Tibial nerve (tissue), 4 donors: ENCODE results near the gene ATP4A. TPM values are rescaled to one million over a fixed set of nuclear protein-coding genes. Genes with fewer than 3 reads are reported as not detected.

Experiments
- DNase-seq, 2 donors: peaks; one replicate each; pipeline ENCODE4 v3.0.0-alpha.2; 2019; ENCODE audit warnings: low spot score in 2 of 2
- H3K27ac ChIP-seq, 4 donors: fragments of 200-600 bp; sonication (generic) in 3 of 4; one replicate each; pipeline ENCODE4 v1.5.1; 2017 to 2019; ENCODE audit warnings: mild to moderate bottlenecking in 1 of 4
- H3K27me3 ChIP-seq, 2 donors: fragments of 200-600 bp; sonication (generic) in 1 of 2; one replicate each; pipeline versions ENCODE4 v1.5.1 to v1.6.0; 2017 to 2019
- H3K36me3 ChIP-seq, 3 donors: fragments of 200-600 bp; sonication (generic); one replicate each; pipeline ENCODE4 v1.5.1; 2018 to 2019
- H3K4me1 ChIP-seq, 4 donors: fragments of 200-600 bp; sonication (generic) in 3 of 4; one replicate each; pipeline ENCODE4 v1.5.1; 2017 to 2019
- H3K4me3 ChIP-seq, 4 donors: fragments of 200-600 bp; sonication (generic) in 3 of 4; one replicate each; pipeline ENCODE4 v1.5.1; 2017 to 2019; ENCODE audit warnings: mild to moderate bottlenecking in 1 of 4, moderate library complexity in 1 of 4
- H3K9me3 ChIP-seq, 4 donors: fragments of 200-600 bp; sonication (generic) in 3 of 4; one replicate each; pipeline ENCODE4 v1.5.1; 2017 to 2019
- EP300 ChIP-seq, 2 donors: sonication (generic); formaldehyde crosslinking; IDR thresholded peaks; one replicate each; pipeline ENCODE4 v1.6.1; 2017; ENCODE audit warnings: antibody characterized with exemption in 2 of 2, mild to moderate bottlenecking in 1 of 2
- POLR2A ChIP-seq, 2 donors: fragments of 450-650 bp; IDR thresholded peaks; one replicate each; pipeline ENCODE4 v1.6.1; 2017; ENCODE audit warnings: antibody characterized with exemption in 2 of 2, mild to moderate bottlenecking in 2 of 2, moderate library complexity in 2 of 2
- WGBS, 2 donors: methylation state at CpG; one replicate each; pipeline ENCODE4 v1.1.5; 2018; 5-methylcytosine and 5-hydroxymethylcytosine counted together
- total RNA-seq, 4 donors: library from RNA; depleted of rRNA; stranded (reverse); fragments of >200 nt; gene quantifications; one replicate each; pipeline ENCODE4 v1.1.0, GENCODE V29; 2016
- TF ChIP-seq, protein P1 (sequence below), 5 experiments: fragments of 200-600 bp in 3 of 5; fragments of 450-650 bp in 2 of 5; sonication (generic) in 3 of 5; IDR thresholded peaks; one replicate each; pipeline ENCODE4 v1.5.1; 2016 to 2019; ENCODE audit warnings: antibody characterized with exemption in 5 of 5, mild to moderate bottlenecking in 3 of 5, moderate library complexity in 2 of 5

ATP4A gene
- total RNA-seq, 4 donors from 2014 or later, result 0.63 TPM; not detected in 3

DNA sequence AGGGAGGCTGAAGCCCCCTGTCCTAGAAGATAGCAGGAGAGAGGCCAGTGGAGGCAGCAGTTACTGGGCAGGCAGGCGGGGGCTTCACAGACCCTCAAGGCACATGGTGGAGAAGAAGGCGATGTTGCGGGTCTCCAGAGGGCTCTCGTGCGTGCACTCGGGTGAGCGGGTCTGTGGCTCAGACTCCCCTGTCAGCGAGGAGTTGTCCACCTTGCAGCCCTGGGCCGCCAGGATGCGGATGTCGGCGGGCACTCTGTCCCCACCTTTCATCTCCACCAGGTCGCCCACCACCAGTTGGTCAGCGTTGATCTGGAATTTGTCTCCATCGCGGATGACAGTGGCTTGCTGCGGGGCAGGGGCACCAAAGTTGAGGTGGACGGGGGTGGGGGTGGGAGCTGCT, 3.2 kb downstream of the ATP4A start:
- WGBS, 2 donors, result 89 to 90% methylated on average over 18 of the region's 18 CpGs
- no peak for DNase-seq
- Histone ChIP-seq H3K36me3 (no peaks in the 10 kb centered on the region), H3K27ac (no peak overlapping the region), H3K9me3 (no peaks in the 10 kb centered on the region), H3K4me3 (no peak overlapping the region), H3K4me1 (peaks cover 0 to 15% (median 2%) of the 10 kb centered on the region in 4 donors), H3K27me3 (peaks cover 0 to 66% of the 10 kb centered on the region in 2 donors)
- no peak for TF ChIP-seq POLR2A (IDR thresholded peaks at IDR 0.05)
- no peak for TF ChIP-seq EP300 (IDR thresholded peaks at IDR 0.05)

DNA sequence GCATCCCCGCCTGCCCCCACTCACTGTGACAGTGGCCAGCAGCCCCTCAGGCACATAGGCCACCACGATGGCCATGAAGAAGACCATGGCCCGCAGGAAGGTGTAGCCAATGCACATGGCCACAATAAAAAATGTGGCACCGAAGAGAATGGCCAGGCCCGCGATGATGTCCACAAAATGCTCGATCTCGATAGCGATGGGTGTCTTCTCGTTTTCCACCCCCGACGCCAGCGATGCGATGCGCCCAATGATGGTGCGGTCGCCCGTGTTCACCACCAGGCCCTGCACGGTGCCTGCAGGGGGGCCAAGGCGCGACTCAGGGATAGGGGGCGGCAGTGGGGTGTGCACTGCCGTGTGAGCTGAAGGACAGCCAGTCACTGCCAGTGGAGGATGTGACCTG, 3.7 kb downstream of the ATP4A start:
- H3K27me3 ChIP-seq, result peaks cover 0 to 66% of the 10 kb centered on the region in 2 donors
- peaks cover 0 to 15% (median 2%) of the 10 kb centered on the region in 4 donors for H3K4me1 ChIP-seq
- no peak for DNase-seq
- no peaks in the 10 kb centered on the region for H3K36me3 ChIP-seq
- no peaks in the 10 kb centered on the region for H3K9me3 ChIP-seq
- H3K27ac ChIP-seq, result no peak overlapping the region
- 89 to 91% methylated on average over 23 of the region's 23 CpGs for WGBS, 2 donors
- H3K4me3 ChIP-seq, result no peak overlapping the region
- no peak for TF ChIP-seq POLR2A (IDR thresholded peaks at IDR 0.05)
- TF ChIP-seq EP300 (IDR thresholded peaks at IDR 0.05), result no peak
- TF ChIP-seq, protein P1, sequence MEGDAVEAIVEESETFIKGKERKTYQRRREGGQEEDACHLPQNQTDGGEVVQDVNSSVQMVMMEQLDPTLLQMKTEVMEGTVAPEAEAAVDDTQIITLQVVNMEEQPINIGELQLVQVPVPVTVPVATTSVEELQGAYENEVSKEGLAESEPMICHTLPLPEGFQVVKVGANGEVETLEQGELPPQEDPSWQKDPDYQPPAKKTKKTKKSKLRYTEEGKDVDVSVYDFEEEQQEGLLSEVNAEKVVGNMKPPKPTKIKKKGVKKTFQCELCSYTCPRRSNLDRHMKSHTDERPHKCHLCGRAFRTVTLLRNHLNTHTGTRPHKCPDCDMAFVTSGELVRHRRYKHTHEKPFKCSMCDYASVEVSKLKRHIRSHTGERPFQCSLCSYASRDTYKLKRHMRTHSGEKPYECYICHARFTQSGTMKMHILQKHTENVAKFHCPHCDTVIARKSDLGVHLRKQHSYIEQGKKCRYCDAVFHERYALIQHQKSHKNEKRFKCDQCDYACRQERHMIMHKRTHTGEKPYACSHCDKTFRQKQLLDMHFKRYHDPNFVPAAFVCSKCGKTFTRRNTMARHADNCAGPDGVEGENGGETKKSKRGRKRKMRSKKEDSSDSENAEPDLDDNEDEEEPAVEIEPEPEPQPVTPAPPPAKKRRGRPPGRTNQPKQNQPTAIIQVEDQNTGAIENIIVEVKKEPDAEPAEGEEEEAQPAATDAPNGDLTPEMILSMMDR (IDR thresholded peaks at IDR 0.05), result no peak

DNA sequence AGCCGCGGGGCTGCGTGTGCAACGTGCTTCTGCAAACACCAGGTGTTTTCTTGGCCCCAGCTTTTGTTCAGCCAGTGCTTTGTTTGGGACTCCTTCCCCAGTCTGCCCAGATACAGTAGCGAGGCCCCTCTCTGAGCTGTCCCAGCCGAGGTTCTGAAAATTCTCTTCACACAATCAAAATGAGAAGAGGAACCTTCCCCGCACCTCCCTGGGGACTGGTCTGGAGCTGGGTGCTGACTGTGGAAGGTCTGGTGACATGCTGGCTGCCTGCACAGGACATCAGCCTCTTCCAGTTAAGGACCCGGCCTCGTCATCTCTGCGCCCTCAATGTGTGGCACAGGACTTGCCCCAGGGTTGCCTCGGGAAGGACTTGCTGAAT, 4.2 kb downstream of the ATP4A start:
- no peaks in the 10 kb centered on the region for H3K36me3 ChIP-seq
- H3K4me1 ChIP-seq, result peaks cover 0 to 15% (median 2%) of the 10 kb centered on the region in 4 donors
- no peak overlapping the region for H3K27ac ChIP-seq
- 60 to 76% methylated on average over 9 to 11 of the region's 11 CpGs for WGBS, 2 donors
- DNase-seq, result no peak
- no peaks in the 10 kb centered on the region for H3K9me3 ChIP-seq
- peaks cover 0 to 66% of the 10 kb centered on the region in 2 donors for H3K27me3 ChIP-seq
- H3K4me3 ChIP-seq, result no peak overlapping the region
- TF ChIP-seq POLR2A (IDR thresholded peaks at IDR 0.05) (no peak), EP300 (IDR thresholded peaks at IDR 0.05) (no peak)
- TF ChIP-seq, protein P1 (IDR thresholded peaks at IDR 0.05), result no peak

DNA sequence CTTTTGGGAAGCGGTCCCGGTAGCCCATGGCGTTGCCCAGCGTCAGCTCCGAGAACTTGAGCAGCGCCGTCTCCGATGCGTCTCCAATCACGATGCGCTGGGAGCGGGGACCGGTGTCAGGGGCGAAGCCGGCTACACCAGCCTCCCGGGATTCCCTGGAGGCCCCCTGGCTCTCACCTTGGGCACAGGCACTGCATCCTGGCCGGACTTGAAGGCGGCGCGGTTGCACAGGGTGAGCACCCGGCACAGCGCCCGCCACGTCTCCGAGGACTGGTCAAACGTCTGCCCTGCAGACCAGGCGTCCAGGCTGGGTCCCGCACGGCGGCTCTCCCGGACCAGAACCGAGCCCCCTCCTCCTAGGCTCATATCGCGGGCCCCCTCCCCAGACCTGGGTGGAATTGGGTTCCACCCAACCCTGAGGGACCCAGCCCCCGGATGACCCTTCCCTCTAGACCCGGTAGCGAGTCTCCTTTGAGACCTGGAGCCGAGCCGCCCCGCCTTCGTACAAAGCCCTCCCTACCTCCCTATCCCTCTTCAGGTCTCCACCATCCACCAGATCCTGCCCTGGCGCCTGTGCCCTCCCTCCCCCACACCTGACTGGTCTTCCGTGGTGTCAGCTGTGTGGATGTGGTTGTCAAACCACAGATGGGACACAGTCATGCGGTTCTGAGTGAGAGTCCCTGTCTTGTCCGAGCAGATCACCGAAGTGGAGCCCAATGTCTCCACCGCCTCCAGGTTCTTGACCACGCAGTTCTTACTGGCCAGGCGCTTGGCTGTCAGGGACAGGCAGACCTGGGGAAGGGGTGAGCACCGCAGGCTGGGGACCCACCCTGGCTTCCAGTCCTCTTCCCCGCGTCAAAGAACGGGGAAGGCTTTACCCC, 4.8 kb downstream of the ATP4A start:
- TF ChIP-seq POLR2A (IDR thresholded peaks at IDR 0.05), result no peak
- TF ChIP-seq, protein P1 (IDR thresholded peaks at IDR 0.05), result no peak
- TF ChIP-seq EP300 (IDR thresholded peaks at IDR 0.05), result no peak
- H3K9me3 ChIP-seq, result no peaks in the 10 kb centered on the region
- H3K27me3 ChIP-seq, result peaks cover 0 to 60% of the 10 kb centered on the region in 2 donors
- H3K36me3 ChIP-seq, result no peaks in the 10 kb centered on the region
- peaks cover 0 to 15% (median 2%) of the 10 kb centered on the region in 4 donors for H3K4me1 ChIP-seq
- no peak for DNase-seq
- H3K27ac ChIP-seq, result no peak overlapping the region
- WGBS, 2 donors, result 49 to 50% methylated on average over 33 to 34 of the region's 53 CpGs
- H3K4me3 ChIP-seq, result peak overlapping the region in 1 of 4 donors; percentile 44

DNA sequence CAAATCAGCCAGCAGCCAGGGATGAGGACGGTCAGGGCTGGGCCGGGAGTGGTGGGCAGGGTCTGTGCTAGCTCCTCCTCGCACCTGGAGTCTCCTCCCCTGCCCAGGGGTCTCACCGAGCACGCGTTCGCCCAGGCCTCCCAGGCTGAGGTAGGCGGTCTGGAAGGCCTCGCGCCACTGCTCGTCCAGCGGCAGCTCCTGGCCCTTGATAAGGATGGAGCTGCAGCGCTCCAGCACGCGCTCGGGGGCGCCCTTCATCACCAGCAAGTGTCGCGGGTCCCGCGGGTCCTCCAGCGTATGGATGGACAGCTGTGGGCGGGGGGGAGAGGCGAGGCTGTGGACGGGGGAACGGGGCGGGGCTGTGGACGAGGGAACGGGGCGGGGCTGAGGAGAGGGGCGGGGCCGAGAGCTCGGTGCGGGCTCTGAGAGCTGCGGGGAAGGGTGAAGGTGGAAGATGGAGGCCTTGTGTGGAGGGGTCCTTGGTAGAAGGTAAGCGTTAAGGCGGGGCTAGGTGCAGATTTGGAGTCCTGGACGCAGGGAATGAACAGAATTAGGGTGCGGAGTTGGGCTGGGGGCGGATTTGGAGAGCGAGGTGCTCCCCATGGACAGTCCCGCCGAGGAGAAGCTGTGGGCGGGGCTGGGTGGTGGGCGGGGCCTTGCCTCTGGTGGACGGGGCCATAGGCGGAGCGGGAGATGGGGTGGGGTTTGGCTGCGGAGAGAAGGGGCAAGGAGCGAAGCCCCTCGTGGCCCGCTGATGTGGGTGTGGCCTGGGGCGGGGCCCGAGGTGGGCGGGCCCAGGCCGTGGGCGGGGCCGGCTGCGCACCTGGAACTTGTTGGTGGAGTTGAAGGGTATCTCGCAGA, 5.7 kb downstream of the ATP4A start:
- H3K9me3 ChIP-seq, result no peaks in the 10 kb centered on the region
- H3K27ac ChIP-seq, result no peak overlapping the region
- TF ChIP-seq, protein P1 (IDR thresholded peaks at IDR 0.05), result no peak
- TF ChIP-seq POLR2A (IDR thresholded peaks at IDR 0.05), result no peak
- H3K4me3 ChIP-seq, result peak overlapping the region in 2 of 4 donors; percentile 26 to 44
- H3K4me1 ChIP-seq, result peaks cover 0 to 15% (median 2%) of the 10 kb centered on the region in 4 donors
- no peaks in the 10 kb centered on the region for H3K36me3 ChIP-seq
- no peak for DNase-seq
- 4 to 5% methylated on average over 52 to 53 of the region's 60 CpGs for WGBS, 2 donors
- peaks cover 0 to 53% of the 10 kb centered on the region in 2 donors for H3K27me3 ChIP-seq
